HEK293T (cell line): Measurements from ENCODE around the gene ADGRB3.

Experiments
- ARNT ChIP-seq: fragments of 450-650 bp; IDR thresholded peaks from 2 replicates; pipeline ENCODE4 v1.6.1; 2017; ENCODE audit warnings: mild to moderate bottlenecking
- ELF4 ChIP-seq: fragments of 450-650 bp; IDR thresholded peaks from 2 replicates; pipeline ENCODE4 v1.6.1; 2017; ENCODE audit warnings: antibody characterized with exemption
- FOXA1 ChIP-seq: fragments of 450-650 bp; IDR thresholded peaks from 2 replicates; pipeline ENCODE4 v1.6.1; 2016; ENCODE audit warnings: mild to moderate bottlenecking
- FOXK2 ChIP-seq: fragments of 450-650 bp; IDR thresholded peaks from 2 replicates; pipeline ENCODE4 v1.6.1; 2016; ENCODE audit warnings: mild to moderate bottlenecking
- FOXM1 ChIP-seq: fragments of 450-650 bp; IDR thresholded peaks from 2 replicates; pipeline ENCODE4 v1.6.1; 2017; ENCODE audit warnings: mild to moderate bottlenecking, borderline replicate concordance
- LEF1 ChIP-seq: fragments of 450-650 bp; IDR thresholded peaks from 2 replicates; pipeline ENCODE4 v1.6.1; 2017; ENCODE audit warnings: mild to moderate bottlenecking, borderline replicate concordance
- SUZ12 ChIP-seq: fragments of 450-650 bp; IDR thresholded peaks from 2 replicates; pipeline ENCODE4 v1.6.1; 2016; ENCODE audit warnings: mild to moderate bottlenecking
- TARDBP ChIP-seq: fragments of 450-650 bp; IDR thresholded peaks from 2 replicates; pipeline ENCODE4 v1.6.1; 2016
- ZNF384 ChIP-seq: fragments of 450-650 bp; IDR thresholded peaks from 2 replicates; pipeline ENCODE4 v1.6.1; 2016

GRCh38 chr6:69180361-69181067 lies 545.4 kb downstream of the ADGRB3 start:
- TF ChIP-seq ZNF384 (no peak), ELF4 (no peak), FOXA1 (no peak), FOXM1 (no peak), TARDBP (no peak), FOXK2 (no peak), SUZ12 (no peak), LEF1 (no peak), ARNT (no peak)
